ENCODE measurements around the gene SNX8. TPM values are rescaled to one million over a fixed set of nuclear protein-coding genes. Genes with fewer than 3 reads are reported as not detected.

The SNX8 gene
- total RNA-seq, 1 experiment from 2014 or later = 40.6 TPM

GRCh38 chr7:2224491-2224928, 89.7 kb downstream of the SNX8 start:
- Histone ChIP-seq H4K8ac (replicated peaks; ENCODE audit: insufficient read length, low read depth, low read length) (no peak overlapping the region), H3K4me1 (ENCODE audit: insufficient read depth, low read length) (no peaks in the 10 kb centered on the region), H3K9ac (ENCODE audit: extremely low read depth, insufficient read length, low read length) (no peak overlapping the region), H2AK5ac (ENCODE audit: insufficient read length, low read length) (no peak overlapping the region), H3K18ac (ENCODE audit: insufficient read length, low read depth, low read length) (no peak overlapping the region), H4K91ac (ENCODE audit: insufficient read length, low read depth, low read length) (no peak overlapping the region), H2BK120ac (ENCODE audit: low read depth, low read length, poor library complexity, severe bottlenecking) (no peak overlapping the region), H3K79me1 (ENCODE audit: insufficient read depth, low read depth, low read length, poor library complexity, severe bottlenecking) (peaks cover 5% of the 10 kb centered on the region), H3K23ac (ENCODE audit: insufficient read length, low read depth, low read length) (no peak overlapping the region), H2BK15ac (ENCODE audit: low read depth, low read length) (no peak overlapping the region), H3K56ac (ENCODE audit: insufficient read length, low read depth, low read length) (no peak overlapping the region), H3K4me2 (ENCODE audit: insufficient read depth, insufficient read length, low read length) (no peak overlapping the region), H3K27me3 (ENCODE audit: insufficient read depth, low read length) (no peaks in the 10 kb centered on the region), H2BK5ac (ENCODE audit: insufficient read length, low read length) (no peak overlapping the region), H3K9me3 (ENCODE audit: control insufficient read depth, low read depth, low read length) (no peaks in the 10 kb centered on the region), H2BK20ac (ENCODE audit: low read depth, low read length, poor library complexity, severe bottlenecking) (no peak overlapping the region), H3T11ph (ENCODE audit: low read length) (no peak overlapping the region), H2BK12ac (ENCODE audit: insufficient read length, low read depth, low read length) (no peak overlapping the region), H4K20me1 (ENCODE audit: control insufficient read depth, insufficient read depth, insufficient read length) (no peaks in the 10 kb centered on the region), H3K14ac (ENCODE audit: insufficient read depth, low read length) (no peak overlapping the region), H2AFZ (ENCODE audit: low read length) (no peak overlapping the region), H3K79me2 (ENCODE audit: insufficient read depth, low read length) (no peaks in the 10 kb centered on the region; the same call in 1 of the 2 replicates), H3K27ac (ENCODE audit: insufficient read length, low read depth, low read length) (no peak overlapping the region), H3K4ac (ENCODE audit: low read depth, low read length) (no peak overlapping the region), H3K23me2 (ENCODE audit: insufficient read length, low read depth, low read length, poor library complexity, severe bottlenecking) (no peaks in the 10 kb centered on the region), H4K5ac (ENCODE audit: insufficient read length, low read depth, low read length) (no peak overlapping the region)
- Mint-ChIP-seq H3K27me3 (ENCODE audit: low read depth) (no peaks in the 10 kb centered on the region), H3K27ac (peak overlapping the region in 1 of 3 experiments; percentile 76; a peak in 2 of 7 replicates), H3K4me1 (no peaks in the 10 kb centered on the region), H3K36me3 (ENCODE audit: insufficient read depth in 1 of 3, low read depth in 3 of 3) (peaks cover 27 to 77% (median 68%) of the 10 kb centered on the region in 3 experiments; a peak in 6 of 7 replicates), H3K9me3 (no peaks in the 10 kb centered on the region), H3K4me3 (no peak overlapping the region)
- no CpG with 5 or more reads among the region's 13 CpGs for WGBS (ENCODE audit: extremely low coverage, insufficient read length, low lambda C conversion rate)
- no peak for DNase-seq
- TF ChIP-seq, protein P1, sequence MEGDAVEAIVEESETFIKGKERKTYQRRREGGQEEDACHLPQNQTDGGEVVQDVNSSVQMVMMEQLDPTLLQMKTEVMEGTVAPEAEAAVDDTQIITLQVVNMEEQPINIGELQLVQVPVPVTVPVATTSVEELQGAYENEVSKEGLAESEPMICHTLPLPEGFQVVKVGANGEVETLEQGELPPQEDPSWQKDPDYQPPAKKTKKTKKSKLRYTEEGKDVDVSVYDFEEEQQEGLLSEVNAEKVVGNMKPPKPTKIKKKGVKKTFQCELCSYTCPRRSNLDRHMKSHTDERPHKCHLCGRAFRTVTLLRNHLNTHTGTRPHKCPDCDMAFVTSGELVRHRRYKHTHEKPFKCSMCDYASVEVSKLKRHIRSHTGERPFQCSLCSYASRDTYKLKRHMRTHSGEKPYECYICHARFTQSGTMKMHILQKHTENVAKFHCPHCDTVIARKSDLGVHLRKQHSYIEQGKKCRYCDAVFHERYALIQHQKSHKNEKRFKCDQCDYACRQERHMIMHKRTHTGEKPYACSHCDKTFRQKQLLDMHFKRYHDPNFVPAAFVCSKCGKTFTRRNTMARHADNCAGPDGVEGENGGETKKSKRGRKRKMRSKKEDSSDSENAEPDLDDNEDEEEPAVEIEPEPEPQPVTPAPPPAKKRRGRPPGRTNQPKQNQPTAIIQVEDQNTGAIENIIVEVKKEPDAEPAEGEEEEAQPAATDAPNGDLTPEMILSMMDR (conservative IDR thresholded peaks at IDR 0.05) = no peak

Measured in H9 (cell line).